Panc1 (cell line): Measurements from ENCODE around the gene FAM163B. TPM values are rescaled to one million over a fixed set of nuclear protein-coding genes. Genes with fewer than 3 reads are reported as not detected.

ENCODE experiments used
- ATAC-seq: fragments of 200-7000 bp; cut with Tn5 transposase; 2 replicates; pipeline ENCODE4 v1.9.1; 2020; ENCODE audit warnings: mild to moderate bottlenecking, moderate library complexity
- BruUV-seq: library from RNA; stranded (reverse); fragments of 400-500 nt; replicated peaks from 2 replicates; lab custom pipeline; 2021; lab: Mats Ljungman, UMichigan
- CTCF ChIA-PET: fragments of 300-600 bp; sonication (Branson Sonifier 250); formaldehyde crosslinking; loops from one replicate; lab custom pipeline; 2022; ENCODE audit warnings: antibody characterized with exemption; lab: Charles Lee
- POLR2A ChIA-PET: fragments of 300-600 bp; sonication (Branson Sonifier 250); formaldehyde crosslinking; loops from one replicate; lab custom pipeline; 2022; ENCODE audit warnings: antibody characterized with exemption; lab: Charles Lee
- DNase-seq: peaks from one replicate; pipeline ENCODE4 v3.0.0-alpha.2; 2010; ENCODE audit warnings: low read depth, low spot score
- H3K27ac ChIP-seq: 2 replicates; pipeline ENCODE4 v1.5.1; 2011; ENCODE audit warnings: mild to moderate bottlenecking, low read length, inconsistent platforms
- H3K27me3 ChIP-seq: fragments of 200-500 bp; sonication (Bioruptor generic); 2 replicates; pipeline ENCODE4 v1.6.0; 2014; ENCODE audit warnings: low read length, inconsistent platforms; ENCODE audit not compliant: control insufficient read depth, insufficient read depth
- H3K36me3 ChIP-seq: fragments of 200-500 bp; sonication (Bioruptor generic); 2 replicates; pipeline ENCODE4 v1.5.1; 2014; ENCODE audit warnings: inconsistent platforms, mild to moderate bottlenecking, low read length, moderate library complexity; ENCODE audit not compliant: control insufficient read depth, insufficient read depth
- H3K4me1 ChIP-seq: 2 replicates; pipeline ENCODE4 v1.5.1; 2011; ENCODE audit warnings: inconsistent platforms, mild to moderate bottlenecking, low read length, moderate library complexity; ENCODE audit not compliant: control insufficient read depth, insufficient read depth
- H3K4me3 ChIP-seq, 2 experiments: 2 replicates each; pipeline ENCODE4 v1.5.1; 2011 to 2012; ENCODE audit warnings: low read depth in 2 of 2, low read length in 2 of 2, mild to moderate bottlenecking in 2 of 2, inconsistent platforms in 1 of 2, moderate library complexity in 1 of 2
- H3K9me3 ChIP-seq: fragments of 200-500 bp; sonication (Bioruptor generic); 2 replicates; pipeline ENCODE4 v1.5.1; 2014; ENCODE audit warnings: low read depth, mild to moderate bottlenecking, inconsistent platforms, low read length, moderate library complexity; ENCODE audit not compliant: control insufficient read depth, insufficient read depth
- POLR2AphosphoS5 ChIP-seq: IDR thresholded peaks from 2 replicates; pipeline ENCODE4 v1.6.1; 2012; ENCODE audit warnings: mild to moderate bottlenecking, low read depth, low read length, moderate library complexity
- SIN3A ChIP-seq: IDR thresholded peaks from 2 replicates; pipeline ENCODE4 v1.6.1; 2012; ENCODE audit warnings: low read depth, mild to moderate bottlenecking, low read length, moderate library complexity, borderline replicate concordance; ENCODE audit not compliant: insufficient read depth
- TCF7L2 ChIP-seq: IDR thresholded peaks from 2 replicates; pipeline ENCODE4 v1.6.1; 2011; ENCODE audit warnings: mild to moderate bottlenecking, low read depth, low read length, inconsistent platforms
- in situ Hi-C: cut with HindIII; loops from 2 replicates; pipeline ENCODE4 v1.10.0; 2016; ENCODE audit warnings: low sequenced_read_pairs, low pct_unique_long_range_greater_than_20kb
- intact Hi-C: fragments of 100-400 bp; cut with micrococcal nuclease; formaldehyde crosslinking; loops from one replicate; pipeline ENCODE4 v1.10.0; 2022; ENCODE audit not compliant: unreplicated experiment
- total RNA-seq: library from RNA; stranded (reverse); gene quantifications from one replicate; pipeline ENCODE4 v1.2.1, GENCODE V29; 2021; ENCODE audit not compliant: unreplicated experiment
- TF ChIP-seq, protein P1 (sequence below), 2 experiments: IDR thresholded peaks; 2 replicates each; pipeline ENCODE4 v1.6.1; 2011 to 2012; ENCODE audit warnings: low read depth in 2 of 2, control low read depth in 1 of 2, low read length in 1 of 2, mild to moderate bottlenecking in 1 of 2, moderate library complexity in 1 of 2; ENCODE audit not compliant: insufficient read depth in 1 of 2
- TF ChIP-seq, protein P2 (sequence below): fragments of 450-650 bp; IDR thresholded peaks from 2 replicates; pipeline ENCODE4 v1.5.1; 2017; ENCODE audit warnings: mild to moderate bottlenecking

The FAM163B gene
- total RNA-seq, 1 experiment from 2014 or later: not detected

DNA sequence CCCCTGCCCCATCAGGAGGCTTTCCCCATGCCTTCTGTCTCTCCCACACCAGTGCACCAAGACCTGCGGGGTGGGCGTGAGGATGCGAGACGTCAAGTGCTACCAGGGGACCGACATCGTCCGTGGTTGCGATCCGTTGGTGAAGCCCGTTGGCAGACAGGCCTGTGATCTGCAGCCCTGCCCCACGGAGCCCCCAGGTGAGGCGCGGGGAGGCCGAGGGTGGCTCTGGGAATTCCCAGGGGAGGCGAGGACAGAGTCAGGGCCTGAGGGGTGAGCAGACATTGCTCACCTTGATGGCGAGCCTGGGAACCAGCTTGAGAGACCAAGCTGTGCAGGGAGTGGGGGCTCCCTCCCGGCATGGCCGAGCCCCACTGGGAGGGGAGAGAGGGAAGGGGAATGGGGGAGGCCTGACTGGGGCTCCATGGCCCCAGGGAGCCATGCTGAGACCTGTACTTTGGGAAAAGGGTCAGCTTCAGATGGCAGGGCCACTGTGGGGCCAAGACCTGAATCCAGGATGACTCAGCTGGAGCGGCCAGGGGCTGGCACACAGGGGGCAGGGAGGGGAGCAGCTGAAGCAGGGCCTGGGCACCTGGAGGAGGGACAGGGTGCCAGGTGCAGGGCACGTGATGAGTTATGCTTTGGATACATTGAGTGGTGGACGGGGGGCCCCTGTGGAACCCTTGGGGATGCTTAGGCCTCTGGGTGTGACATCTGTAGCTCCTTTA is 35.2 kb downstream of the FAM163B start:
- intact Hi-C loops (no loop called here), in situ Hi-C loops (no loop called here)
- ATAC-seq: no peak
- no peaks in the 10 kb centered on the region for H3K9me3 ChIP-seq
- no peaks in the 10 kb centered on the region for H3K4me1 ChIP-seq
- TF ChIP-seq, protein P1, sequence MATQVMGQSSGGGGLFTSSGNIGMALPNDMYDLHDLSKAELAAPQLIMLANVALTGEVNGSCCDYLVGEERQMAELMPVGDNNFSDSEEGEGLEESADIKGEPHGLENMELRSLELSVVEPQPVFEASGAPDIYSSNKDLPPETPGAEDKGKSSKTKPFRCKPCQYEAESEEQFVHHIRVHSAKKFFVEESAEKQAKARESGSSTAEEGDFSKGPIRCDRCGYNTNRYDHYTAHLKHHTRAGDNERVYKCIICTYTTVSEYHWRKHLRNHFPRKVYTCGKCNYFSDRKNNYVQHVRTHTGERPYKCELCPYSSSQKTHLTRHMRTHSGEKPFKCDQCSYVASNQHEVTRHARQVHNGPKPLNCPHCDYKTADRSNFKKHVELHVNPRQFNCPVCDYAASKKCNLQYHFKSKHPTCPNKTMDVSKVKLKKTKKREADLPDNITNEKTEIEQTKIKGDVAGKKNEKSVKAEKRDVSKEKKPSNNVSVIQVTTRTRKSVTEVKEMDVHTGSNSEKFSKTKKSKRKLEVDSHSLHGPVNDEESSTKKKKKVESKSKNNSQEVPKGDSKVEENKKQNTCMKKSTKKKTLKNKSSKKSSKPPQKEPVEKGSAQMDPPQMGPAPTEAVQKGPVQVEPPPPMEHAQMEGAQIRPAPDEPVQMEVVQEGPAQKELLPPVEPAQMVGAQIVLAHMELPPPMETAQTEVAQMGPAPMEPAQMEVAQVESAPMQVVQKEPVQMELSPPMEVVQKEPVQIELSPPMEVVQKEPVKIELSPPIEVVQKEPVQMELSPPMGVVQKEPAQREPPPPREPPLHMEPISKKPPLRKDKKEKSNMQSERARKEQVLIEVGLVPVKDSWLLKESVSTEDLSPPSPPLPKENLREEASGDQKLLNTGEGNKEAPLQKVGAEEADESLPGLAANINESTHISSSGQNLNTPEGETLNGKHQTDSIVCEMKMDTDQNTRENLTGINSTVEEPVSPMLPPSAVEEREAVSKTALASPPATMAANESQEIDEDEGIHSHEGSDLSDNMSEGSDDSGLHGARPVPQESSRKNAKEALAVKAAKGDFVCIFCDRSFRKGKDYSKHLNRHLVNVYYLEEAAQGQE (IDR thresholded peaks at IDR 0.05; ENCODE audit: insufficient read depth in 1 of 2, low read depth in 2 of 2, low read length in 1 of 2): no peak
- no peak for TF ChIP-seq POLR2AphosphoS5
- TF ChIP-seq SIN3A: no peak
- TF ChIP-seq TCF7L2: no peak
- TF ChIP-seq, protein P2, sequence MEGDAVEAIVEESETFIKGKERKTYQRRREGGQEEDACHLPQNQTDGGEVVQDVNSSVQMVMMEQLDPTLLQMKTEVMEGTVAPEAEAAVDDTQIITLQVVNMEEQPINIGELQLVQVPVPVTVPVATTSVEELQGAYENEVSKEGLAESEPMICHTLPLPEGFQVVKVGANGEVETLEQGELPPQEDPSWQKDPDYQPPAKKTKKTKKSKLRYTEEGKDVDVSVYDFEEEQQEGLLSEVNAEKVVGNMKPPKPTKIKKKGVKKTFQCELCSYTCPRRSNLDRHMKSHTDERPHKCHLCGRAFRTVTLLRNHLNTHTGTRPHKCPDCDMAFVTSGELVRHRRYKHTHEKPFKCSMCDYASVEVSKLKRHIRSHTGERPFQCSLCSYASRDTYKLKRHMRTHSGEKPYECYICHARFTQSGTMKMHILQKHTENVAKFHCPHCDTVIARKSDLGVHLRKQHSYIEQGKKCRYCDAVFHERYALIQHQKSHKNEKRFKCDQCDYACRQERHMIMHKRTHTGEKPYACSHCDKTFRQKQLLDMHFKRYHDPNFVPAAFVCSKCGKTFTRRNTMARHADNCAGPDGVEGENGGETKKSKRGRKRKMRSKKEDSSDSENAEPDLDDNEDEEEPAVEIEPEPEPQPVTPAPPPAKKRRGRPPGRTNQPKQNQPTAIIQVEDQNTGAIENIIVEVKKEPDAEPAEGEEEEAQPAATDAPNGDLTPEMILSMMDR: no peak
- H3K27me3 ChIP-seq: no peaks in the 10 kb centered on the region
- H3K27ac ChIP-seq: no peak overlapping the region
- ChIA-PET CTCF (no interaction called here), POLR2A (no interaction called here)
- DNase-seq: no peak
- H3K4me3 ChIP-seq: no peak overlapping the region
- BruUV-seq: no TSS peak
- no peaks in the 10 kb centered on the region for H3K36me3 ChIP-seq

DNA sequence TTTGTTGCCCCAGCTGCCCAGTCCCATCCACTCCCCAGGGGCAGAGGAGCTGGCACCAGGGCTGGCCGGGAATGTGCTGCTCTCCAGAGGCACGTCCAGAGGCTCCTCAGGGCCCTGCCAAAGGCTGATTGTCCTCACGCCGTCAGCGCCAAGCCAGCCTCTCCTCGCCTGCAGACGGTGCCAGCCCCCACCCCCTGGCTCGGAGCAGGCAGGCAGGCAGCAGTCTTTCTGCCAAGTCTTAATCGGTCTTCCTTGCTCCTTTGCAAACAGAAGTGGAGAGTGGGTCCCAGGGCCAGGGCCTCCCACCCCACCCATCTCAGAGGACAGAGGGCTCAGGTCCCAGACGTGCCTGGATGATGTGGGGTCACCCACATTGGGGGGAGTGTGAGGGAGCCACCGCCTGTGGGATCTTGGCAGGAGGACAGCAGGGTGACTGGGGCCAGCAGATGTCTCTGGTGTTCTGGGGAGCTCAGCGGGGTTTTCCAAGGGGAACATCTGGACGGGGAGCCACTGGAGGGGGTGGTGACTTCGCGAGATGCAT is 36.3 kb downstream of the FAM163B start:
- CTCF ChIA-PET: no interaction called here
- Histone ChIP-seq H3K4me1 (no peaks in the 10 kb centered on the region), H3K36me3 (no peaks in the 10 kb centered on the region), H3K9me3 (no peaks in the 10 kb centered on the region), H3K27me3 (no peaks in the 10 kb centered on the region), H3K27ac (no peak overlapping the region), H3K4me3 (no peak overlapping the region)
- TF ChIP-seq SIN3A (no peak), TCF7L2 (no peak), POLR2AphosphoS5 (no peak)
- TF ChIP-seq, protein P2: no peak
- TF ChIP-seq, protein P1 (IDR thresholded peaks at IDR 0.05; ENCODE audit: insufficient read depth in 1 of 2, low read depth in 2 of 2, low read length in 1 of 2): no peak
- DNase-seq: no peak
- POLR2A ChIA-PET: no interaction called here
- intact Hi-C loops: no loop called here
- no TSS peak for BruUV-seq
- in situ Hi-C loops: no loop called here
- peak; percentile 52 for ATAC-seq
